Mucosa of descending colon (tissue), 3 donors: ENCODE results near the gene FIBCD1. TPM values are rescaled to one million over a fixed set of nuclear protein-coding genes. Genes with fewer than 3 reads are reported as not detected.

ENCODE experiments used
- ATAC-seq: fragments of 200-7000 bp; cut with Tn5 transposase; one replicate; pipeline ENCODE4 v1.9.1; 2020; ENCODE audit warnings: mild to moderate bottlenecking, moderate library complexity
- DNase-seq, 3 donors: peaks; one replicate each; pipeline ENCODE4 v3.0.0-alpha.2; 2020
- H3K36me3 ChIP-seq: fragments of 200-600 bp; one replicate; pipeline ENCODE4 v1.8.0; 2021; ENCODE audit warnings: low read depth, mild to moderate bottlenecking
- H3K4me1 ChIP-seq: fragments of 200-600 bp; one replicate; pipeline ENCODE4 v1.8.0; 2021; ENCODE audit warnings: low read depth, mild to moderate bottlenecking
- H3K4me3 ChIP-seq: fragments of 200-600 bp; one replicate; pipeline ENCODE4 v1.8.0; 2021; ENCODE audit warnings: mild to moderate bottlenecking
- H3K9me3 ChIP-seq: fragments of 200-600 bp; one replicate; pipeline ENCODE4 v1.8.0; 2021; ENCODE audit warnings: mild to moderate bottlenecking
- CTCF ChIP-seq: fragments of 200-600 bp; IDR thresholded peaks from one replicate; pipeline ENCODE4 v1.8.0; 2022; ENCODE audit warnings: antibody characterized with exemption, mild to moderate bottlenecking
- intact Hi-C, 2 donors: fragments of 100-400 bp; cut with DNase I in 1 of 2; cut with micrococcal nuclease in 1 of 2; formaldehyde crosslinking; loops; one replicate each; pipeline versions ENCODE4 v1.11.0 to v1.11.1; 2022; cut with DNase I, micrococcal nuclease
- total RNA-seq, 3 donors: library from RNA; stranded (reverse); fragmentation: NEBNext Ultra II Directional in 2 of 3; extraction: Animal tissue kit (Norgen Biotek cat#: 25700) in 2 of 3; gene quantifications; one replicate each; pipeline versions ENCODE4 v1.2.1 to v1.2.4, GENCODE V29; 2021 to 2023
- donor health status: DM: no; HTN: no; CAD: no; lungs with moderate emphysema.
- donor health status: DM: no; HTN: no; CAD: no.
- donor health status: DM: no; HTN: yes; CAD: no.

FIBCD1 gene
- total RNA-seq, 3 donors from 2014 or later = 2.6 to 10.7 (median 7.3) TPM

- no peak for ATAC-seq
- no peaks in the 10 kb centered on the region for H3K36me3 ChIP-seq
- no peak overlapping the region for H3K4me3 ChIP-seq
- DNase-seq = no peak
- no peak for TF ChIP-seq CTCF
- intact Hi-C loops = no loop called here
- no peaks in the 10 kb centered on the region for H3K4me1 ChIP-seq
- H3K9me3 ChIP-seq = no peaks in the 10 kb centered on the region
Measured at GRCh38 chr9:130904070-130905044, 34.7 kb downstream of the FIBCD1 start.

- Histone ChIP-seq H3K4me3 (no peak overlapping the region), H3K4me1 (peaks cover 1% of the 10 kb centered on the region), H3K9me3 (no peaks in the 10 kb centered on the region), H3K36me3 (no peaks in the 10 kb centered on the region)
- DNase-seq (peak in 1 of 3 donors; percentile 36), ATAC-seq (no peak)
- TF ChIP-seq CTCF = no peak
- intact Hi-C loops = no loop called here
Measured at GRCh38 chr9:130903194-130904069, 35.6 kb downstream of the FIBCD1 start.

GRCh38 chr9:130902204-130903185 lies 36.6 kb downstream of the FIBCD1 start:
- Histone ChIP-seq H3K4me3 (no peak overlapping the region), H3K36me3 (no peaks in the 10 kb centered on the region), H3K9me3 (no peaks in the 10 kb centered on the region), H3K4me1 (peaks cover 8% of the 10 kb centered on the region)
- no peak for DNase-seq
- ATAC-seq = no peak
- intact Hi-C loops = no loop called here
- no peak for TF ChIP-seq CTCF

- no peak overlapping the region for H3K4me3 ChIP-seq
- H3K36me3 ChIP-seq = no peaks in the 10 kb centered on the region
- H3K9me3 ChIP-seq = no peaks in the 10 kb centered on the region
- H3K4me1 ChIP-seq = peaks cover 8% of the 10 kb centered on the region
- intact Hi-C loops = no loop called here
- no peak for DNase-seq
- no peak for TF ChIP-seq CTCF
- peak; percentile 56 for ATAC-seq
Measured at GRCh38 chr9:130901498-130902203, 37.4 kb downstream of the FIBCD1 start.
